LNCaP clone FGC (cell line): ENCODE data around the gene AGBL4.

Experiments
- DNase-seq: peaks from one replicate; pipeline ENCODE4 v3.0.0-alpha.2; 2011; ENCODE audit warnings: low read depth
- H3K4me3 ChIP-seq: 2 replicates; pipeline ENCODE4 v1.5.1; 2011; ENCODE audit warnings: mild to moderate bottlenecking, low read depth, low read length, control low read depth
- TF ChIP-seq, protein P1 (sequence below): IDR thresholded peaks from 2 replicates; pipeline ENCODE4 v1.5.1; 2012; ENCODE audit warnings: mild to moderate bottlenecking; ENCODE audit not compliant: control insufficient read depth, insufficient read depth; ENCODE audit errors: extremely low read depth

The AGBL4 gene

GRCh38 chr1:48500541-48501450, 1523.0 kb downstream of the AGBL4 start:
- no peak overlapping the region for H3K4me3 ChIP-seq
- TF ChIP-seq, protein P1, sequence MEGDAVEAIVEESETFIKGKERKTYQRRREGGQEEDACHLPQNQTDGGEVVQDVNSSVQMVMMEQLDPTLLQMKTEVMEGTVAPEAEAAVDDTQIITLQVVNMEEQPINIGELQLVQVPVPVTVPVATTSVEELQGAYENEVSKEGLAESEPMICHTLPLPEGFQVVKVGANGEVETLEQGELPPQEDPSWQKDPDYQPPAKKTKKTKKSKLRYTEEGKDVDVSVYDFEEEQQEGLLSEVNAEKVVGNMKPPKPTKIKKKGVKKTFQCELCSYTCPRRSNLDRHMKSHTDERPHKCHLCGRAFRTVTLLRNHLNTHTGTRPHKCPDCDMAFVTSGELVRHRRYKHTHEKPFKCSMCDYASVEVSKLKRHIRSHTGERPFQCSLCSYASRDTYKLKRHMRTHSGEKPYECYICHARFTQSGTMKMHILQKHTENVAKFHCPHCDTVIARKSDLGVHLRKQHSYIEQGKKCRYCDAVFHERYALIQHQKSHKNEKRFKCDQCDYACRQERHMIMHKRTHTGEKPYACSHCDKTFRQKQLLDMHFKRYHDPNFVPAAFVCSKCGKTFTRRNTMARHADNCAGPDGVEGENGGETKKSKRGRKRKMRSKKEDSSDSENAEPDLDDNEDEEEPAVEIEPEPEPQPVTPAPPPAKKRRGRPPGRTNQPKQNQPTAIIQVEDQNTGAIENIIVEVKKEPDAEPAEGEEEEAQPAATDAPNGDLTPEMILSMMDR, result no peak
- no peak for DNase-seq

DNA sequence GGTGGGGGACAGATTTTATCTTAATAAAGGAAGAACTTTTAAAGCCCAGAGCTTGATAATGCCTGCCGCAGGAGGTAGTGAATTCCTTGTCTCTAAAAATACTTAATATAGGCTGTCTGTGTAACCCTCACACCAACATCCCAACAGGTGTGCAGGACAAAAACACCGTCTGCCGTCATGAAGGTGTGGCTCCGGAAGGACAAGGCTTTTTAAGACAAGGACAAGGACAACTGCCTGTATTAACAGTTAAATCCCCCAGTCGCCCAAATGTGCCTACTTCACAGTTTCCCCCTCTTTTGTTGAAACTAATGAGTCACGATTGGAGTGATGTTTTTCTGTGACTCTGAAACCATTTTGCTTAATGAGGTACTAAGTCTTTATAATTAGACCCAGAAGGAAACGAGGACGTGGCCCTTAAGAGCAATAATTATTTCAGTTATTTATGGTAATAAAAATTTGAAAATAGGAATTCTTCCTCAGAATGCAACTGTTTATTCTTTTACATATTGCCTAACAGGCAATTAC, 1524.5 kb downstream of the AGBL4 start:
- no peak overlapping the region for H3K4me3 ChIP-seq
- no peak for DNase-seq

DNA sequence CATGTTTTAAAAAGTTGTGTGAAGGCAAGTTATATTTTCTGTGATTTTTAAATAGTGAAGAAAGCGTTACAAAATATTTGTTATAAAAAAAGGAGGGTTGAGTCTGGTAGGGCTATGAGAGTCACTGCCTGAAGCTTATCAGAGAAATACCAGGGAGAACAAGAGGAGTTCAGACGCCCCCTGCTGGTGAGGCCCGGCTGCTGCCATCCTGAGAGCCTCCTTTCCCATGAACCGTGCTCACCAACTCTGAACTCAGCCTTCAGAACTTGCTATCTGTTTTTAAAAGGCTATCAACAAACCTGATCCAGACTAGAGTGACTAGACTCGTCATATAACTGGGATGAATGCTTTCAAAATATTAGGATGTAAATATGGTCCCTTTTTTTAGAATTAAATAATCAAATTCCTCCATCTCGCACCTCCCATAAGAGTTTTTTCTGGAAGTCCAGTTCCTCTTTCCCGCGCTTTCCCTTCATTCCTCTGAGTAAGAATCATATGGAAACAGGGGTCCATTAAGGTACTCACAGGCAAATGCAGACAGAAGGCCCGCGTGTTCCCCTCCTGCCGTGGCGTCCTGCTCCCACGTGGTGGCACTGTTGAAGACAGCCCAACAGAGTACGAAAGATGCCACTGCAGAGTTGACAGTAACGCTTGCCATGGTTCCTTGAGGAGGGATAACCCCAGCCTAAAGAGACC, 1525.5 kb downstream of the AGBL4 start:
- TF ChIP-seq, protein P1, result peak; percentile 92
- no peak overlapping the region for H3K4me3 ChIP-seq
- DNase-seq, result peak; percentile 31

More for the DNA sequence above, 1524.5 kb downstream of the AGBL4 start:
- TF ChIP-seq, protein P1, result no peak

GRCh38 chr1:48495911-48496310, 1527.8 kb downstream of the AGBL4 start:
- no peak for DNase-seq
- TF ChIP-seq, protein P1, result no peak
- H3K4me3 ChIP-seq, result no peak overlapping the region

- DNase-seq, result no peak
- TF ChIP-seq, protein P1, result no peak
- H3K4me3 ChIP-seq, result no peak overlapping the region
Measured at GRCh38 chr1:48495166-48495565, 1528.6 kb downstream of the AGBL4 start.

GRCh38 chr1:48493970-48494769, 1529.6 kb downstream of the AGBL4 start:
- peak; percentile 31 for DNase-seq
- TF ChIP-seq, protein P1, result no peak
- no peak overlapping the region for H3K4me3 ChIP-seq
